H1 (cell line): ENCODE measurements around the gene CLDN6. TPM values are rescaled to one million over a fixed set of nuclear protein-coding genes. Genes with fewer than 3 reads are reported as not detected.
A peak's percentile ranks its signal among the peaks of the same experiment; 100 is the strongest.

Experiments used
- BACH1 ChIP-seq: IDR thresholded peaks from 2 replicates; pipeline ENCODE4 v1.6.1; 2012; ENCODE audit warnings: low read length, improper control_type of control experiment
- BRCA1 ChIP-seq: IDR thresholded peaks from 2 replicates; pipeline ENCODE4 v1.6.1; 2012; ENCODE audit warnings: low read depth, low read length, improper control_type of control experiment
- CBX5 ChIP-seq: fragments of 300-800, 300-1000 bp; sonication (generic); IDR thresholded peaks from 2 replicates; pipeline ENCODE4 v1.7.1; 2016; ENCODE audit warnings: antibody characterized with exemption, low read length, low read depth
- CHD2 ChIP-seq: IDR thresholded peaks from 2 replicates; pipeline ENCODE4 v1.6.1; 2012; ENCODE audit warnings: low read length, improper control_type of control experiment
- CREB1 ChIP-seq: IDR thresholded peaks from 2 replicates; pipeline ENCODE4 v1.6.1; 2012; ENCODE audit warnings: inconsistent platforms
- E2F6 ChIP-seq: IDR thresholded peaks from 2 replicates; pipeline ENCODE4 v1.6.1; 2012; ENCODE audit warnings: inconsistent platforms
- GTF2F1 ChIP-seq: IDR thresholded peaks from 2 replicates; pipeline ENCODE4 v1.6.1; 2012; ENCODE audit warnings: low read depth, low read length, improper control_type of control experiment, borderline replicate concordance
- JUN ChIP-seq: IDR thresholded peaks from 2 replicates; pipeline ENCODE4 v1.6.1; 2011; ENCODE audit warnings: low read depth, mild to moderate bottlenecking, improper control_type of control experiment, low read length
- KDM1A ChIP-seq: fragments of 200-600, 300-600 bp; sonication (generic); IDR thresholded peaks from 2 replicates; pipeline ENCODE4 v1.7.1; 2016; ENCODE audit warnings: mild to moderate bottlenecking, low read length, borderline replicate concordance
- POLR2A ChIP-seq, 2 experiments: IDR thresholded peaks; 1 replicate in 1 of 2; 2 replicates in 1 of 2; pipeline ENCODE4 v1.6.1; 2011; ENCODE audit warnings: low read depth in 2 of 2, low read length in 2 of 2, mild to moderate bottlenecking in 2 of 2; ENCODE audit errors: control extremely low read depth in 1 of 2
- SIN3A ChIP-seq, 2 experiments: IDR thresholded peaks in 1 of 2; conservative IDR thresholded peaks in 1 of 2; 2 replicates each; pipeline ENCODE4 v1.6.1; 2011 to 2012; ENCODE audit warnings: low read length in 2 of 2, improper control_type of control experiment in 1 of 2, low read depth in 1 of 2, mild to moderate bottlenecking in 1 of 2
- SP4 ChIP-seq: IDR thresholded peaks from 2 replicates; pipeline ENCODE4 v1.6.1; 2012; ENCODE audit warnings: low read length, inconsistent platforms
- TAF1 ChIP-seq: IDR thresholded peaks from 2 replicates; pipeline ENCODE4 v1.6.1; 2011; ENCODE audit warnings: mild to moderate bottlenecking, low read depth, low read length
- TAF7 ChIP-seq: optimal IDR thresholded peaks from 2 replicates; pipeline ENCODE3; 2011; ENCODE audit warnings: low read depth, mild to moderate bottlenecking, inconsistent platforms, low read length, moderate library complexity, borderline replicate concordance
- TBP ChIP-seq: IDR thresholded peaks from 2 replicates; pipeline ENCODE4 v1.6.1; 2011; ENCODE audit warnings: low read depth, low read length, improper control_type of control experiment
- TEAD4 ChIP-seq: IDR thresholded peaks from 2 replicates; pipeline ENCODE4 v1.6.1; 2012; ENCODE audit warnings: low read depth, low read length, inconsistent platforms, mixed read lengths
- polyA plus RNA-seq, 7 experiments: library from polyadenylated mRNA; depleted of rRNA in 3 of 7; stranded (reverse) in 5 of 7; unstranded in 2 of 7; fragments of >200 nt in 5 of 7; fragments of 200-250 nt in 2 of 7; gene quantifications; 1 replicate in 5 of 7; 2 replicates in 1 of 7; 4 replicates in 1 of 7; pipeline versions ENCODE4 v1.2.1 to v1.2.3, GENCODE V29; 2011 to 2013; ENCODE audit warnings: missing spikeins in 2 of 7, mixed read lengths in 2 of 7
- total RNA-seq: library from RNA; stranded (reverse); fragmentation: NEBNext Ultra II Directional; extraction: Animal tissue kit (Norgen Biotek cat#: 25700); gene quantifications from 2 replicates; pipeline ENCODE4 v1.2.1, GENCODE V29; 2021
- TF ChIP-seq, protein P1 (sequence below): IDR thresholded peaks from 2 replicates; pipeline ENCODE4 v1.6.1; 2012; ENCODE audit warnings: inconsistent platforms

The CLDN6 gene
- total and polyA plus RNA-seq, 2 of the 8 experiments (the other 6 are each of a cell fraction or from before 2014, with no cell fraction given), result 747 to 1,115 TPM

- TF ChIP-seq GTF2F1, result no peak
- peak; percentile 47 for TF ChIP-seq TAF7
- peak; percentile 65 for TF ChIP-seq CREB1
- TF ChIP-seq KDM1A, result no peak
- peak; percentile 87 for TF ChIP-seq JUN
- peak in 1 of 2 experiments; percentile 12; a peak in 2 of 3 replicates for TF ChIP-seq POLR2A (IDR thresholded peaks at IDR 0.05; ENCODE audit: control extremely low read depth in 1 of 2, low read depth in 2 of 2, low read length in 2 of 2)
- TF ChIP-seq, protein P1, sequence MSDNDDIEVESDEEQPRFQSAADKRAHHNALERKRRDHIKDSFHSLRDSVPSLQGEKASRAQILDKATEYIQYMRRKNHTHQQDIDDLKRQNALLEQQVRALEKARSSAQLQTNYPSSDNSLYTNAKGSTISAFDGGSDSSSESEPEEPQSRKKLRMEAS, result peak; percentile 35; the same call in 1 of the 2 replicates
- no peak; the same call in 1 of the 2 replicates for TF ChIP-seq SP4
- peak; percentile 33; the same call in 1 of the 2 replicates for TF ChIP-seq CHD2
- peak in 1 of 2 experiments; percentile 82; a peak in 1 of 4 replicates for TF ChIP-seq SIN3A (conservative IDR thresholded peaks at IDR 0.05 in 1 of 2, IDR thresholded peaks at IDR 0.05 in 1 of 2; ENCODE audit: low read depth in 1 of 2, low read length in 2 of 2)
- TF ChIP-seq TEAD4, result peak; percentile 4; the same call in 1 of the 2 replicates
- TF ChIP-seq TAF1, result 0 out of 2 replicates have a peak, but pooled peaks have one; percentile 68
- peak; percentile 5; the same call in 1 of the 2 replicates for TF ChIP-seq TBP
- no peak for TF ChIP-seq BRCA1
- no peak for TF ChIP-seq BACH1
- TF ChIP-seq E2F6, result 0 out of 2 replicates have a peak, but pooled peaks have one; percentile 21
- TF ChIP-seq CBX5, result no peak
- TF ChIP-seq, all 59 proteins: peak for 14
Measured at GRCh38 chr16:3020604-3021448, 2.8 kb upstream of the CLDN6 start (continued).
